Femur (tissue), 1 donor: ENCODE measurements around the gene UBALD1.
A peak's percentile ranks its signal among the peaks of the same experiment; 100 is the strongest.

Source experiments
- DNase-seq: peaks from one replicate; pipeline ENCODE4 v3.0.0-alpha.2; 2017

UBALD1 gene

GRCh38 chr16:4641895-4642294 is 27.2 kb upstream of the UBALD1 start:
- DNase-seq: no peak

- no peak for DNase-seq
These were observed 26.6 kb upstream of the UBALD1 start for GRCh38 chr16:4641306-4641687.

GRCh38 chr16:4640572-4641305 is 26.1 kb upstream of the UBALD1 start:
- DNase-seq: no peak

GRCh38 chr16:4639899-4640509 is 25.3 kb upstream of the UBALD1 start:
- no peak for DNase-seq

- no peak for DNase-seq
These were observed 22.9 kb upstream of the UBALD1 start for GRCh38 chr16:4637501-4638166.

GRCh38 chr16:4636196-4636595 is 21.5 kb upstream of the UBALD1 start:
- no peak for DNase-seq

- DNase-seq: no peak
These were observed 20.1 kb upstream of the UBALD1 start for GRCh38 chr16:4634768-4635167.

- DNase-seq: no peak
These were observed 19.4 kb upstream of the UBALD1 start for GRCh38 chr16:4633910-4634635.

GRCh38 chr16:4631444-4631843 is 16.8 kb upstream of the UBALD1 start:
- no peak for DNase-seq

- no peak for DNase-seq
These were observed 13.6 kb upstream of the UBALD1 start for GRCh38 chr16:4628283-4628682.

GRCh38 chr16:4626396-4626795 is 11.7 kb upstream of the UBALD1 start:
- no peak for DNase-seq

GRCh38 chr16:4625560-4626159 is 11.0 kb upstream of the UBALD1 start:
- DNase-seq: no peak

GRCh38 chr16:4624827-4625559 is 10.3 kb upstream of the UBALD1 start:
- DNase-seq: peak; percentile 79

GRCh38 chr16:4624015-4624826 is 9.5 kb upstream of the UBALD1 start, which contains the start of gene MGRN1:
Gene MGRN1 (plus strand): TSS chr16:4624826. CDS start chr16:4624961, 135 bp downstream.
- peak; percentile 98 for DNase-seq

GRCh38 chr16:4623593-4623992 is 8.9 kb upstream of the UBALD1 start:
- no peak for DNase-seq

- DNase-seq: no peak
These were observed 4.1 kb upstream of the UBALD1 start for GRCh38 chr16:4618645-4619418.

GRCh38 chr16:4617880-4618279 is 3.2 kb upstream of the UBALD1 start:
- no peak for DNase-seq

- DNase-seq: peak; percentile 100
These were observed 1.5 kb upstream of the UBALD1 start for GRCh38 chr16:4616047-4616811.

- peak; percentile 64 for DNase-seq
These were observed 827 bp upstream of the UBALD1 start for GRCh38 chr16:4615384-4616046.
